ENCODE measurements around the gene PCDH1.

DNA sequence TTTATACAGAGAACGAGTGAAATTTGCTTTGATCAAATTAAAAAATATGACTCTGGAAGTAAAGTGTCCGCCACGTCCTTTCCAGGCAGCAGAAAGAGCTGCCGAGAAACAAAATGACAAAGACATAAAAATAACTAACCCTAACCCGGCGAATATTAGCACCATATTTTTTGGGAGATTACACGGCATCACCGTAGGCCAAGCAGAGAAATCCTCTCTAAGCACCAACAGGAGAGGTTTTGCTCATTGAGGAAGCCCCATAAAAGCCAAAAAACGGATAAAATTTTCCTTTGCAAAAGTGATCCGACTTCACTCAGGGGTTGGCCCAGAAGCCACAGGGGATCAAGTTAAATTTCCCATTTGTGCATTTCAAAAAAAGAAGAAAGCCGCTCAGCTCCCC lies 70.9 kb downstream of the PCDH1 start:
- TF ChIP-seq MED1 (CRISPR knock-in tag; IDR thresholded peaks at IDR 0.05) (no peak), MTA1 (CRISPR knock-in tag; IDR thresholded peaks at IDR 0.05; ENCODE audit: borderline replicate concordance) (no peak), EZH2 (conservative IDR thresholded peaks at IDR 0.05; ENCODE audit: low read depth, low read length) (no peak), CTCF (CRISPR knock-in tag; IDR thresholded peaks at IDR 0.05) (no peak), ZNF17 (CRISPR knock-in tag; IDR thresholded peaks at IDR 0.05) (no peak), AKAP8 (CRISPR knock-in tag; IDR thresholded peaks at IDR 0.05) (no peak), MAX (IDR thresholded peaks at IDR 0.05) (no peak), ZNF512B (CRISPR knock-in tag; IDR thresholded peaks at IDR 0.05; ENCODE audit: borderline replicate concordance) (no peak), E2F1 (CRISPR knock-in tag; IDR thresholded peaks at IDR 0.05) (no peak), SMC3 (IDR thresholded peaks at IDR 0.05; ENCODE audit: low read length) (no peak), ZNF710 (CRISPR knock-in tag; IDR thresholded peaks at IDR 0.05; ENCODE audit: borderline replicate concordance) (no peak), KMT2A (CRISPR knock-in tag; IDR thresholded peaks at IDR 0.05) (no peak), SP4 (CRISPR knock-in tag; IDR thresholded peaks at IDR 0.05) (no peak)
